ENCODE measurements around the gene KRT13.
A peak's percentile ranks its signal among the peaks of the same experiment; 100 is the strongest.

KRT13 gene

GRCh38 chr17:41500131-41500911, 5.1 kb downstream of the KRT13 start:
- H3K9me3 ChIP-seq (ENCODE audit: severe bottlenecking) = peaks cover 2% of the 10 kb centered on the region
- DNase-seq = no peak
- H3K27ac ChIP-seq = no peak overlapping the region
- no peak overlapping the region for H3K4me3 ChIP-seq (ENCODE audit: low read depth, low read length)
- H3K27me3 ChIP-seq (ENCODE audit: insufficient read depth, low read depth, severe bottlenecking) = no peaks in the 10 kb centered on the region
- no peaks in the 10 kb centered on the region for H3K36me3 ChIP-seq
- no peak for TF ChIP-seq CTCF (IDR thresholded peaks at IDR 0.05; ENCODE audit: low read depth, low read length)

GRCh38 chr17:41499714-41500113, 5.7 kb downstream of the KRT13 start:
- Histone ChIP-seq H3K27me3 (ENCODE audit: insufficient read depth, low read depth, severe bottlenecking) (no peaks in the 10 kb centered on the region), H3K27ac (no peak overlapping the region), H3K36me3 (no peaks in the 10 kb centered on the region), H3K4me3 (ENCODE audit: low read depth, low read length) (no peak overlapping the region), H3K9me3 (ENCODE audit: severe bottlenecking) (peaks cover 2% of the 10 kb centered on the region)
- TF ChIP-seq CTCF (IDR thresholded peaks at IDR 0.05; ENCODE audit: low read depth, low read length) = no peak
- DNase-seq = no peak

- DNase-seq = no peak
- no peak overlapping the region for H3K4me3 ChIP-seq (ENCODE audit: low read depth, low read length)
- H3K27me3 ChIP-seq (ENCODE audit: insufficient read depth, low read depth, severe bottlenecking) = no peaks in the 10 kb centered on the region
- peaks cover 2% of the 10 kb centered on the region for H3K9me3 ChIP-seq (ENCODE audit: severe bottlenecking)
- TF ChIP-seq CTCF (IDR thresholded peaks at IDR 0.05; ENCODE audit: low read depth, low read length) = no peak
- H3K27ac ChIP-seq = no peak overlapping the region
- no peaks in the 10 kb centered on the region for H3K36me3 ChIP-seq
These were observed 7.1 kb downstream of the KRT13 start for GRCh38 chr17:41498276-41498675.

- Histone ChIP-seq H3K36me3 (no peaks in the 10 kb centered on the region), H3K27me3 (ENCODE audit: insufficient read depth, low read depth, severe bottlenecking) (peaks cover 8% of the 10 kb centered on the region), H3K27ac (no peak overlapping the region), H3K4me3 (ENCODE audit: low read depth, low read length) (no peak overlapping the region), H3K9me3 (ENCODE audit: severe bottlenecking) (peaks cover 2% of the 10 kb centered on the region)
- peak; percentile 79 for DNase-seq
- TF ChIP-seq CTCF (IDR thresholded peaks at IDR 0.05; ENCODE audit: low read depth, low read length) = peak; percentile 93
These were observed 8.5 kb downstream of the KRT13 start for GRCh38 chr17:41496803-41497484.

- Histone ChIP-seq H3K36me3 (no peaks in the 10 kb centered on the region), H3K27me3 (ENCODE audit: insufficient read depth, low read depth, severe bottlenecking) (peaks cover 8% of the 10 kb centered on the region), H3K9me3 (ENCODE audit: severe bottlenecking) (peaks cover 2% of the 10 kb centered on the region), H3K4me3 (ENCODE audit: low read depth, low read length) (no peak overlapping the region), H3K27ac (no peak overlapping the region)
- no peak for DNase-seq
- TF ChIP-seq CTCF (IDR thresholded peaks at IDR 0.05; ENCODE audit: low read depth, low read length) = no peak
These were observed 10.9 kb downstream of the KRT13 start for GRCh38 chr17:41494524-41494923.
